NCI-H2196 treated with DMSO at 0.1 percent for 48 hours (cell line): Measurements from ENCODE around the gene DPAGT1.
"Not testable (repeated sequence)": the region's sequence is repeated elsewhere in the genome, so short reads cannot be mapped to it uniquely, and the experiment has no call there.

Experiments
- DNase-seq: peaks from one replicate; lab custom pipeline; 2025; ENCODE audit not compliant: unreplicated experiment; lab: John Stamatoyannopoulos, UW

Gene DPAGT1

DNA sequence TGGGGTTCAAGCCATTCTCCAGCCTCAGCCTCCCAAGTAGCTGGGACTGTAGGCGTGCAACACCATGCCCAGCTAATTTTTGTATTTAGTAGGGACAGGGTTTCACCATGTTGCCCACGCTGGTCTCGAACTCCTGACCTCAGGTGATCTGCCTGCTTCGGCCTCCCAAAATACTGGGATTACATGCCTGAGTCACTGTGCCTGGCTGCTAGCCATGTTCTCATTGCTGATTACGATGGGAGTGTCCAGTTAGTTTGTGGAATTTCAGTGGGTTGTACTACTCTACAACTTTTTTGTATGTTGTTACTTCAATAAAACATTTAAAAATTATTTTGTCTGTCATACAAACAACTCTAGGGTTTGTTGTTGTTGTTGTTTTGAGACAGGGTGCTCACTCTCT lies 38.9 kb downstream of the DPAGT1 start:
- no peak for DNase-seq

DNA sequence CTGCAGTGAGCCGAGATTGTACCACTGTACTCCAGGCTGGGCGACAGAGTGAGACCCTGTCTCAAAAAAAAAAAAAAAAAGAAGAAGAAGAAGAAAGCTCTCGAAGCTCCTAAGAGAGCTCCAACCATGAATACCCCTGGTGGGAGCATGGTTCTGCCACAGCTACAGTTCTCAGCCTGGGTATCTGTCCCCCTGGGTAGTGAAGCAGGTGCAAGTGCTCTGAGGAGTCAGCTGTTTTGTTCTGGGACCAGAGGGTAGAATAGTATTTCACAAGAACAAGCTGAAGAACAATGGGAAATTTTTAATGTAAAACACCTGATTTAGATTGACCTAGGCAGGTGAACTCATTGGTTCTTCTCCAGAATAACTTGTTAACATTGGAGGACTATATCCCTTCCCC lies 40.4 kb downstream of the DPAGT1 start:
- DNase-seq = no peak

DNA sequence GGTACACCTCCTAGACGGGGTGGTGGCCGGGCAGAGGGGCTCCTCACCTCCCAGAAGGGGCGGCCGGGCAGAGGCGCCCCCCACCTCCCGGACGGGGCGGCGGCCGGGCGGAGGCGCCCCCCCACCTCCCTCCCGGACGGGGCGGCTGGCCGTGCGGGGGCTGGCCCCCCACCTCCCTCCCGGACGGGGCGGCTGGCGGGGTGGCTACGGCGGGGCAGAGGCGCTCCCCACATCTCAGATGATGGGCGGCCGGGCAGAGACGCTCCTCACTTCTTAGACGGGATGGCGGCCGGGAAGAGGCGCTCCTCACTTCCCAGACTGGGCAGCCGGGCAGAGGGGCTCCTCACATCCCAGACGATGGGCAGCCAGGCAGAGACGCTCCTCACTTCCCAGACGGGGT lies 42.5 kb downstream of the DPAGT1 start:
- not testable (repeated sequence) for DNase-seq

DNA sequence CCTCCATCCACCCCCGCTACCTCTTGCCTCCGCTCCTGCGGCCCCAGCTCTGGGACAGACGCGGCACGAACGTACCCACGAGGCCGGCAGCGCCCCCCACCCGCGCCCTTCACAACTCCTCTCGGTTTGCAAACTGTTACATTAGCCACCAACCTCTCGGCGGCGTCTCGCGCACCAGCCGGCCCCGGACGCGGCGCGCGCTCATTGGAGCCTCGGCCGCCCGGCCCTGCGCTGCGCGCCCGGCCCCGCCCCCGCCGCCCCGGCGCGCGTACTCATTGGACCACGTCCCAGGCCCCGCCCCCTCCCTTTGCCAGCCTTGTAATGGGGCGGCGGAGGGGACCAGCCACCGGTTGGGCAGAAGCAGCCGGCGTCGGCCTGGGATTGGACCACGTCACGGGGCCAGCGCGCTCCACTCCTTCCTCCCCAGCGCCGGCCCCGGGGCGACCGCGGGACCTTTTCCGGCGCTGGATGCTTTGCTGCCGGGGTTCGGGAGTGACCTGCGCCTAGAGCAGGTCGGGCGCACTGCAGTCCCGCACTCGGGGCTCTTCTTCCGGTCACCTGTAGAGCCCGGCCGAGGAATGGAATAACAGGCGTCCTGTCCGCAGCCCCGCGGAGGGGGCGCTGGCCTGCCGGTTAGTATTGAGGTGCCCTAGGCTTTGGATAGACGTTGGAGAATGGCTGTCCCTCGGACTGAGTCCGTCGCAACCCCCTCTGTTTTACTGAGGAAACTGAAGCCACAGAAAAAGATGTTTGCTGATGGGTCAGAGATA lies 44.5 kb downstream of the DPAGT1 start, which contains the start of gene HYOU1:
Gene HYOU1, minus strand, starts transcription at position 206 of the 770 bp plus-strand sequence. CDS start 1,045 bp downstream, outside the sequence.
- peak; percentile 95 for DNase-seq

DNA sequence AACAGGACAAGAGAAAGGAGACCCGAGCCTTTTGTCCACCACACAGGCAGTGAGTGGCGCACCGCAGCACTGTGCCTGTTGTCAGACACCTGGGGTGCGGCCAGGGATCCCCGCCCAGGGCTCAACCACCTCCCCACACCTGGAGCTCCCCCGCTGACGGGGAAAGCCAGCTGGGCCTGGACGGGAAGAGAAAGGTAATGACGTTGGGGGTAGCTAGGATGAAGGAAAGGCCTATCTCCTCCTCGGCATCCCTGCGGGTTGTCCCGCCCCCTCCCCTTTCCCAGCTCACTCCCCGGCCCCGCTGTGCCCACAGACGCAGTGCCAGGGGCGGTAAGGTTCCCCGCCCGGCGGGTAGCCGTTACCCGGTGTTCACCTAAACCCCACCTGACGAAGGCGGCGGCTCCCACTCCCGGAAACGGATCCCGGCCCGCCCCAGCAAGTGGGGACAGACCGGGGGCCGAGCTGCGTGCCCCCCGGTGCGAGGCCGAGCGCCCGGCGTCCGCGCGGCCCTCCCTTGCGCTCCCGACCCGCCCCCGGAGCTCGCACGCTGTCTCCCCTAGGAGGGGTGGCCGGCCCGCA lies 45.1 kb downstream of the DPAGT1 start:
- DNase-seq = no peak

DNA sequence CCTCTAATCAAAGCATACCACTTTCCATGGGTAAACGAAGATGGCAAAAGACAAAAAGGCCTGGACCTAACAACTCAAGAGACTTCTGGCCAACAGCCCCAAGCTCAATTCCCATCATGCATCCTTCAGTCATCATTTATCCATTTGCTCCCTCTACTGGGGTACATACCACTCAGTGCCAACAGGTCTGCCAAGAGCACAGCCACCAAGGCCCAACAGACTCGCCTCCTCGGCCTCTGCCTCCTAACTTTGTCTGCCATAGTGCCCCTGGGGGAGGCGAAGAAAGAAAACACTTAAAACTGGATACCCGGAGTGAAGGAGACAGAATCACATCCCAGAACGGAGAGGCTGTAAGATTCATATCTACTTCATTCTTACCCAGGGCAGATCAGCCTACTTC lies 45.8 kb downstream of the DPAGT1 start:
- DNase-seq = no peak

DNA sequence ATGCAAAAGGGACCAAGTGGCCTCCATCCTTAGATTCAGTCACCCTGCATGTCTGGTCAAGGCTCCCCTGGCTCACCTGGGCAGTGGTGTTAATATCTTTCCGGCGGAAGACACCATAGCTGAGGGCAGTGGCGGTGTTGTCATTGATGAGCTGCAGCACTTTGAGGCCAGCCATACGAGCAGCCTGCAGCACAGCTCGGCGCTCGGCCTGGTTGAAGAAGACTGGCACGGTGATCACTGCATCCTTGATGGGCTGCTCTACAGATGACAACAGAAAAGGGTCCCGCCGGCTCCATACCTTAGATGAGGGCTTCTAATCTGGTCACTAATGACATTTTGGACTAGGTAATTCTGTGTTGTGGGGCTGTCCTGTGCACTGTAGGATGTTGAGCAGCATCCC lies 47.2 kb downstream of the DPAGT1 start:
- DNase-seq = no peak

DNA sequence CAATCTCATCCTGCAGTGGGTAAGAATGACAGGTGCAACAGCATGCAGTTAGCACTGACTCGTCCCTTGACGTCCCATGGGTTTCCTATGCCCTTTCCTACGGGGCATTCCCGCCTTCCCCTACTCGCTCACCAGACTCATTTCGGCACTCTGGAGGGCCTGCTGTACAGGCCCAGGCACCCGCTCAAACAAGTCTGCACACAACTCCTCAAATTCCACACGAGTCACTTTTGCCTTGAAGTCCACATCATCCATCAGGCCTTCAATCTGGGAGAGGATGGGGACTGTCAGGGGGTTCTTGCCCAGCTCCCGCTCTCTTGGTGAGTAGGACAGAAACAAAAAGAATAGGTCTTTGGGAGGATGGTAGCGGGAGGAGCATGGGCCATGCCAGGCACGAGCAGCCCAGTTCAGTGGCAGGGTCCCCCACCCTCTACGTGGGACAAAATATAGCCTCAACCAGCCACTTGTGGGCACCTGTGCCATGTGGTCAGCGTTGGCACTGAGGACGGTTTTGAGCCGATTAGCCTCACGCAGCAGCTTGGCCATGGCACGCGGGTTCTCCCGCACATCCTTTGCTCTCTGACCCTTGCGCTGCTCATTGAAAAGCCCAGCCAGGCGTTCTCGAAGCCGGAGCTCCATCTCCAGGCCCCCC lies 49.4 kb downstream of the DPAGT1 start:
- DNase-seq = no peak

DNA sequence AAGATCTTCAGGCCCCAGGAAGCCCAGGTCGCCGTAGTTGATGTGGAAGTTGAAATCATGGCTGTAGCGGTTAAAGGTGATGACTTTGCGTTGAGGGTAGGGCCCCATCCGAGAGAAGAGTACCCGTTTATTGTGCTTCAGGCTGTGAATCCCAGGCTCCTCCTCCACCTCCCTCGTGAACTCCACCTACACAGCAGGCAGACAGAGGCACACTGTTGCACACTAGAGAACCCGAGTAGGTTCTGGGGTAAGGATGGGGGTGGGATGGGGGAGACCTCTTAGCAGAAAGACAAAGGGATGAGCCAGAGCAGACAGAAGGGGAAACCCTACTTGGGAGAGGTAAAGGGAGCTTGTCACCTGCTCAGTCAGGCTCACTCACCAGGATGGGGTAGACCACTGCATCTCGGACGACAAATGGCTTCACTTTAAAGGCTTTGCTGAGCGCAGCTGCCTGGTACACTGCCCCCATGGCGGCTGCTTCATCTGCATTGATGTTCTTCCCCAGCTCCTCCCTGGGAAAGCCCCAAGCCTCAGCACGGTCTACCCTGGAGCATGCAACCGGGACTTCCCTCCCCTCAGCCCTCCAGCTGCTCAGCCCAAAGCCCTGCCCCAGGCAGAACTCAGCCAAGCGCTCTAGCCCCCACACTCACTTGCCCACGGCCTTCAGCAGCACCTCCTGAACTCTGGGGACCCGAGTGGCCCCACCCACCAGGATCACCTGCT lies 50.1 kb downstream of the DPAGT1 start:
- DNase-seq = no peak

DNA sequence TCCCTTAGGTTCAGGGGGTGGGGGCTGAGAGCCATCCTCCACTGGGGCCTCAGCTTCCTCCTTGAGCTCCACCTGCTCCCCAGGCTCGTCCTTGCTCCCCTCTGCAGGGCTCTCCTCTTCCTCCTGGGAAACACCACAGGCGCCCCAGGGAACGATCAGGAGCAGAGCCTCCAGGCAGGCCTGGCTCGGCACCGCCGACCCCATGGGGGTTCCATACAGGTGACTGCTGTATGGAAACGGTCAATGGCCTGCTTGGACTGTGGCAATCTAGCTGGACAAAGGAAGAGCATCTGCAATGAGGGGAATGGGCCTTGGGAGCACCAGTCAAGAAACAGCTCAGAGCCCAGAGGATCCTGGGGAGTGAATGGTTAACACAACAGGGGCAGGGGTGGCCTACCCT lies 52.6 kb downstream of the DPAGT1 start:
- DNase-seq = no peak

DNA sequence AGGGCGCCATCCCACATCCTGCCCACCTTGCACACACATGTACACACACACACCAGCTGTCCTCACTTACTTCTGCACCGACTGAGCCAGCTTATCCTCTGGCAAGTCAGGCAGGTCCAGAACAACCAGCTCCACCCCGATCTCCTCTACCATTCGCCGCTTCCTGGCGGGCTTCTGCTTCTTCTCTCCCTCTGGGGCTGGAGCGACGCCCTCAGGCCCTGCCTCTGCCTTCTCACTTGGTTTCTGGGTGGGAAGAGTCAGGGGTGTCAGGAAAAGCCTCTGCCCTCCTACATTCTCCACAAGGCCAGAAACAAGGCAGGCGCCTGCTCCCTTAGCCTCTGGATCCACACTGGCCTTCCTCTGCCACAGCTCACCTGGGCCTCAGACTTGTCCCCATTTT lies 53.0 kb downstream of the DPAGT1 start:
- no peak for DNase-seq

DNA sequence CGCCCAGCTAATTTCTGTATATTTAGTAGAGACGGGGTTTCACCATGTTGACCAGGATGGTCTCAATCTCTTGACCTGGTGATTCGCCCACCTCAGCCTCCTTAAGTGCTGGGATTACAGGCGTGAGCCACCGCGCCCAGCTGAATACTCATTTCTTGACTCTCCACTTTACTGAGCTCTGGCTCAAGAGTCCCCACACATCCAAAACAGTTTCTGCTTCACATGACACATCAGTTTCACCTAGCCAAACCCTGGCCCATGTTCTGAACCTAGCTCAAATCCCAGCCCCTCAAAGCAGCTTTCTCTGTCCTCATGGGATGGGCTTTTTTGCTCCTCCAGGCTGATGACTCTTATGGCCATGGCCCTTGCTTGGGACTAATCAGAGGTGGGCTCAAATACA lies 54.4 kb downstream of the DPAGT1 start:
- DNase-seq = no peak
